GM12878 (cell line): Measurements from ENCODE around the gene ABCF1. TPM values are rescaled to one million over a fixed set of nuclear protein-coding genes. Genes with fewer than 3 reads are reported as not detected.
A peak's percentile ranks its signal among the peaks of the same experiment; 100 is the strongest.

Experiments used
- CEBPB ChIP-seq, 2 experiments: fragments of 150-350 bp in 1 of 2; IDR thresholded peaks; 2 replicates each; pipeline ENCODE4 v1.6.1; 2012 to 2014; ENCODE audit warnings: low read depth in 2 of 2, low read length in 2 of 2, borderline replicate concordance in 1 of 2, inconsistent platforms in 1 of 2
- EED ChIP-seq: sonication (generic); IDR thresholded peaks from 2 replicates; pipeline ENCODE4 v1.6.1; 2016; ENCODE audit warnings: antibody characterized with exemption, low read depth
- EP300 ChIP-seq, 2 experiments: fragments of 150-350 bp in 1 of 2; IDR thresholded peaks; 2 replicates each; pipeline ENCODE4 v1.6.1; 2011 to 2012; ENCODE audit warnings: low read depth in 2 of 2, low read length in 2 of 2, borderline replicate concordance in 1 of 2, improper control_type of control experiment in 1 of 2, inconsistent platforms in 1 of 2; ENCODE audit not compliant: control insufficient read depth in 1 of 2
- ESRRA ChIP-seq: IDR thresholded peaks from 2 replicates; pipeline ENCODE4 v1.6.1; 2012; ENCODE audit warnings: mild to moderate bottlenecking, low read length, improper control_type of control experiment
- HDAC2 ChIP-seq: fragments of 200-600 bp; sonication (generic); IDR thresholded peaks from 2 replicates; pipeline ENCODE4 v1.6.1; 2017
- HDGF ChIP-seq: fragments of 450-650 bp; IDR thresholded peaks from 2 replicates; pipeline ENCODE4 v1.6.1; 2016; ENCODE audit warnings: antibody characterized with exemption
- IRF4 ChIP-seq: IDR thresholded peaks from 2 replicates; pipeline ENCODE4 v1.6.1; 2011; ENCODE audit warnings: low read depth, low read length
- JUND ChIP-seq: IDR thresholded peaks from 2 replicates; pipeline ENCODE4 v1.6.1; 2012; ENCODE audit warnings: low read depth, mild to moderate bottlenecking, low read length, improper control_type of control experiment, moderate library complexity
- KAT2A ChIP-seq: conservative IDR thresholded peaks from 2 replicates; pipeline ENCODE4 v1.6.1; 2011; ENCODE audit warnings: low read depth, low read length; ENCODE audit not compliant: control insufficient read depth
- KDM1A ChIP-seq: fragments of 200-600 bp; sonication (generic); IDR thresholded peaks from 2 replicates; pipeline ENCODE4 v1.6.1; 2016; ENCODE audit warnings: borderline replicate concordance
- MTA3 ChIP-seq: IDR thresholded peaks from 2 replicates; pipeline ENCODE4 v1.6.1; 2012; ENCODE audit warnings: low read length, inconsistent platforms, borderline replicate concordance
- NFYA ChIP-seq: IDR thresholded peaks from 2 replicates; pipeline ENCODE4 v1.6.1; 2011; ENCODE audit warnings: low read depth, mild to moderate bottlenecking, low read length, improper control_type of control experiment, borderline replicate concordance
- POLR2AphosphoS5 ChIP-seq: IDR thresholded peaks from 2 replicates; pipeline ENCODE4 v1.6.1; 2011; ENCODE audit warnings: mild to moderate bottlenecking, low read length, inconsistent platforms
- RCOR1 ChIP-seq: conservative IDR thresholded peaks from 2 replicates; pipeline ENCODE4 v1.6.1; 2012; ENCODE audit warnings: low read depth, low read length, improper control_type of control experiment
- RELA ChIP-seq: fragments of 450-650 bp; IDR thresholded peaks from 2 replicates; pipeline ENCODE4 v1.8.0; 2014; ENCODE audit warnings: borderline replicate concordance; ENCODE audit not compliant: partially characterized antibody
- SIX5 ChIP-seq: IDR thresholded peaks from 2 replicates; pipeline ENCODE4 v1.6.1; 2011; ENCODE audit warnings: mild to moderate bottlenecking, low read depth, low read length, moderate library complexity; ENCODE audit not compliant: severe bottlenecking
- SUPT20H ChIP-seq: IDR thresholded peaks from 2 replicates; pipeline ENCODE4 v1.6.1; 2011; ENCODE audit warnings: low read depth, mild to moderate bottlenecking, low read length, moderate library complexity, borderline replicate concordance; ENCODE audit not compliant: control insufficient read depth
- TCF3 ChIP-seq: IDR thresholded peaks from 2 replicates; pipeline ENCODE4 v1.6.1; 2012; ENCODE audit warnings: low read depth, mild to moderate bottlenecking, low read length, borderline replicate concordance; ENCODE audit not compliant: insufficient read depth
- TCF7 ChIP-seq: IDR thresholded peaks from 2 replicates; pipeline ENCODE4 v1.6.1; 2014; ENCODE audit warnings: antibody characterized with exemption, borderline replicate concordance
- YBX1 ChIP-seq: fragments of 450-650 bp; IDR thresholded peaks from 2 replicates; pipeline ENCODE4 v1.6.1; 2016; ENCODE audit warnings: antibody characterized with exemption
- polyA plus RNA-seq, 11 experiments: library from polyadenylated mRNA; depleted of rRNA in 4 of 11; unstranded in 6 of 11; stranded (reverse) in 5 of 11; fragments of >200 nt; fragmentation: Nextera tagmentation in 4 of 11; fragmentation: Illumina TruSeq in 1 of 11; extraction: Ambion mirVana in 4 of 11; extraction: Trizol in 1 of 11; gene quantifications; 1 replicate in 1 of 11; 2 replicates in 10 of 11; pipeline versions ENCODE4 v1.2.1 to v1.2.3, GENCODE V29; 2011 to 2016; ENCODE audit warnings: inconsistent platforms in 2 of 11, missing spikeins in 2 of 11, low read depth in 1 of 11
- total RNA-seq, 4 experiments: library from RNA; depleted of rRNA in 3 of 4; stranded (reverse); fragments of >200 nt in 3 of 4; fragmentation: Illumina TruSeq in 1 of 4; extraction: Trizol in 1 of 4; gene quantifications; 2 replicates each; pipeline versions ENCODE4 v1.2.1 to v1.2.3, GENCODE V29; 2013 to 2021
- TF ChIP-seq, protein P1 (sequence below): fragments of 450-650 bp; IDR thresholded peaks from 2 replicates; pipeline ENCODE4 v1.6.1; 2018; ENCODE audit warnings: mild to moderate bottlenecking, low read depth, moderate library complexity; ENCODE audit not compliant: partially characterized antibody
- TF ChIP-seq, protein P2 (sequence below), 3 experiments: IDR thresholded peaks in 2 of 3; conservative IDR thresholded peaks in 1 of 3; 2 replicates each; pipeline ENCODE4 v1.5.1; 2011; ENCODE audit warnings: low read depth in 3 of 3, low read length in 3 of 3, mild to moderate bottlenecking in 3 of 3, control low read depth in 2 of 3, moderate library complexity in 2 of 3, inconsistent platforms in 1 of 3, mixed read lengths in 1 of 3; ENCODE audit not compliant: control insufficient read depth in 2 of 3, insufficient read depth in 1 of 3; ENCODE audit errors: extremely low read depth in 1 of 3
- TF ChIP-seq, protein P3 (sequence below): IDR thresholded peaks from 2 replicates; pipeline ENCODE4 v1.6.1; 2011; ENCODE audit warnings: low read depth, low read length, improper control_type of control experiment, borderline replicate concordance
- TF ChIP-seq, protein P4 (sequence below): IDR thresholded peaks from 2 replicates; pipeline ENCODE4 v1.6.1; 2011; ENCODE audit warnings: mild to moderate bottlenecking, low read depth, low read length, moderate library complexity; ENCODE audit not compliant: insufficient replicate concordance

The ABCF1 gene
- total and polyA plus RNA-seq, 10 of the 15 experiments (the other 5 are each of a cell fraction or from before 2014, with no cell fraction given), result 21.3 to 79.6 (median 55.9) TPM

DNA sequence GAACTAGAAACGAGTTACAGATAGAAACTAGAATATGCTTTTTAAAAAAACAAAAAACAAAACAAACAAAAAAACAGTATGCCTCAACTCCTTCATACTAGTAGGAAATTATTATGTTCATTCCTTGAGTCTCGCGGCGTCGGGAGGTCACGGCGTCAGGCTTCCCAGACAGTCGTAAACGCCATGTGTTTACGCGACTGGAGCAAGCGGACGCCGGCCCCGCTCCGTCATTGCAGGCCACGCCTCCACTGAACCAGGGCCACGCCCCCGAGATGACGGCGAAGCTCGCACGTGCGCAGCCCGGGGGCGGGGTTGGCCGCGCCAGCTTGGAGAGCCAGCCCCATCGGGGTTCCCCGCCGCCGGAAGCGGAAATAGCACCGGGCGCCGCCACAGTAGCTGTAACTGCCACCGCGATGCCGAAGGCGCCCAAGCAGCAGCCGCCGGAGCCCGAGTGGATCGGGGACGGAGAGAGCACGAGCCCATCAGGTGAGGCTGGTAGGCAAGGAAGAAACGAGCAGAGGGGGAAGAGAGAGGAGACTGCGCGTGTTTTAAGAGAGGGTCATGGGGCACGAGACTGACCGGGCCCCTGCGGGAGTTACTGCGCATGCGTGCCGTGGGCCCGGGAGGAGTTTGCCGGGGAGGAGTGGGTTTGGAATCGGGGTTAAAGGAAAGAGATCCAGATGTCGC, at the start of gene ABCF1 (continued):
- TF ChIP-seq HDGF (peak; percentile 97), SIX5 (no peak), ESRRA (no peak), RCOR1 (no peak), MTA3 (no peak), JUND (no peak), SUPT20H (no peak), RELA (peak; percentile 94), TCF7 (no peak), TCF3 (no peak), HDAC2 (no peak), IRF4 (no peak), CEBPB (IDR thresholded peaks at IDR 0.05; ENCODE audit: borderline replicate concordance in 1 of 2, low read depth in 2 of 2, low read length in 2 of 2) (no peak), YBX1 (no peak), KAT2A (no peak), POLR2AphosphoS5 (peak; percentile 96), EP300 (IDR thresholded peaks at IDR 0.05; ENCODE audit: borderline replicate concordance in 1 of 2, control insufficient read depth in 1 of 2, low read depth in 2 of 2, low read length in 2 of 2) (0 out of 4 replicates have a peak, but pooled peaks of 1 of the 2 experiments have one; percentile 23), NFYA (no peak), KDM1A (no peak), EED (no peak)
- TF ChIP-seq, protein P1, sequence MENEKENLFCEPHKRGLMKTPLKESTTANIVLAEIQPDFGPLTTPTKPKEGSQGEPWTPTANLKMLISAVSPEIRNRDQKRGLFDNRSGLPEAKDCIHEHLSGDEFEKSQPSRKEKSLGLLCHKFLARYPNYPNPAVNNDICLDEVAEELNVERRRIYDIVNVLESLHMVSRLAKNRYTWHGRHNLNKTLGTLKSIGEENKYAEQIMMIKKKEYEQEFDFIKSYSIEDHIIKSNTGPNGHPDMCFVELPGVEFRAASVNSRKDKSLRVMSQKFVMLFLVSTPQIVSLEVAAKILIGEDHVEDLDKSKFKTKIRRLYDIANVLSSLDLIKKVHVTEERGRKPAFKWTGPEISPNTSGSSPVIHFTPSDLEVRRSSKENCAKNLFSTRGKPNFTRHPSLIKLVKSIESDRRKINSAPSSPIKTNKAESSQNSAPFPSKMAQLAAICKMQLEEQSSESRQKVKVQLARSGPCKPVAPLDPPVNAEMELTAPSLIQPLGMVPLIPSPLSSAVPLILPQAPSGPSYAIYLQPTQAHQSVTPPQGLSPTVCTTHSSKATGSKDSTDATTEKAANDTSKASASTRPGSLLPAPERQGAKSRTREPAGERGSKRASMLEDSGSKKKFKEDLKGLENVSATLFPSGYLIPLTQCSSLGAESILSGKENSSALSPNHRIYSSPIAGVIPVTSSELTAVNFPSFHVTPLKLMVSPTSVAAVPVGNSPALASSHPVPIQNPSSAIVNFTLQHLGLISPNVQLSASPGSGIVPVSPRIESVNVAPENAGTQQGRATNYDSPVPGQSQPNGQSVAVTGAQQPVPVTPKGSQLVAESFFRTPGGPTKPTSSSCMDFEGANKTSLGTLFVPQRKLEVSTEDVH, result peak; percentile 63
- TF ChIP-seq, protein P2, sequence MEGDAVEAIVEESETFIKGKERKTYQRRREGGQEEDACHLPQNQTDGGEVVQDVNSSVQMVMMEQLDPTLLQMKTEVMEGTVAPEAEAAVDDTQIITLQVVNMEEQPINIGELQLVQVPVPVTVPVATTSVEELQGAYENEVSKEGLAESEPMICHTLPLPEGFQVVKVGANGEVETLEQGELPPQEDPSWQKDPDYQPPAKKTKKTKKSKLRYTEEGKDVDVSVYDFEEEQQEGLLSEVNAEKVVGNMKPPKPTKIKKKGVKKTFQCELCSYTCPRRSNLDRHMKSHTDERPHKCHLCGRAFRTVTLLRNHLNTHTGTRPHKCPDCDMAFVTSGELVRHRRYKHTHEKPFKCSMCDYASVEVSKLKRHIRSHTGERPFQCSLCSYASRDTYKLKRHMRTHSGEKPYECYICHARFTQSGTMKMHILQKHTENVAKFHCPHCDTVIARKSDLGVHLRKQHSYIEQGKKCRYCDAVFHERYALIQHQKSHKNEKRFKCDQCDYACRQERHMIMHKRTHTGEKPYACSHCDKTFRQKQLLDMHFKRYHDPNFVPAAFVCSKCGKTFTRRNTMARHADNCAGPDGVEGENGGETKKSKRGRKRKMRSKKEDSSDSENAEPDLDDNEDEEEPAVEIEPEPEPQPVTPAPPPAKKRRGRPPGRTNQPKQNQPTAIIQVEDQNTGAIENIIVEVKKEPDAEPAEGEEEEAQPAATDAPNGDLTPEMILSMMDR (IDR thresholded peaks at IDR 0.05 in 2 of 3, conservative IDR thresholded peaks at IDR 0.05 in 1 of 3; ENCODE audit: control insufficient read depth in 2 of 3, extremely low read depth in 1 of 3, insufficient read depth in 1 of 3, low read depth in 3 of 3, low read length in 3 of 3), result no peak
- TF ChIP-seq, protein P3, sequence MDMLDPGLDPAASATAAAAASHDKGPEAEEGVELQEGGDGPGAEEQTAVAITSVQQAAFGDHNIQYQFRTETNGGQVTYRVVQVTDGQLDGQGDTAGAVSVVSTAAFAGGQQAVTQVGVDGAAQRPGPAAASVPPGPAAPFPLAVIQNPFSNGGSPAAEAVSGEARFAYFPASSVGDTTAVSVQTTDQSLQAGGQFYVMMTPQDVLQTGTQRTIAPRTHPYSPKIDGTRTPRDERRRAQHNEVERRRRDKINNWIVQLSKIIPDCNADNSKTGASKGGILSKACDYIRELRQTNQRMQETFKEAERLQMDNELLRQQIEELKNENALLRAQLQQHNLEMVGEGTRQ, result peak; percentile 3; the same call in 1 of the 2 replicates
- TF ChIP-seq, protein P4, sequence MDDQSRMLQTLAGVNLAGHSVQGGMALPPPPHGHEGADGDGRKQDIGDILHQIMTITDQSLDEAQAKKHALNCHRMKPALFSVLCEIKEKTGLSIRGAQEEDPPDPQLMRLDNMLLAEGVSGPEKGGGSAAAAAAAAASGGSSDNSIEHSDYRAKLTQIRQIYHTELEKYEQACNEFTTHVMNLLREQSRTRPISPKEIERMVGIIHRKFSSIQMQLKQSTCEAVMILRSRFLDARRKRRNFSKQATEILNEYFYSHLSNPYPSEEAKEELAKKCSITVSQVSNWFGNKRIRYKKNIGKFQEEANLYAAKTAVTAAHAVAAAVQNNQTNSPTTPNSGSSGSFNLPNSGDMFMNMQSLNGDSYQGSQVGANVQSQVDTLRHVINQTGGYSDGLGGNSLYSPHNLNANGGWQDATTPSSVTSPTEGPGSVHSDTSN, result no peak
